NCI-H524 (cell line): ENCODE measurements around the gene ANKRD23.
"Not testable (repeated sequence)": the region's sequence is repeated elsewhere in the genome, so short reads cannot be mapped to it uniquely, and the experiment has no call there.

Source experiments
- DNase-seq, 2 experiments: peaks; one replicate each; lab custom pipeline; 2025; lab: John Stamatoyannopoulos, UW

Gene ANKRD23

GRCh38 chr2:96863575-96864342 lies 19.9 kb upstream of the ANKRD23 start:
- DNase-seq, result no peak

- not testable (repeated sequence) for DNase-seq
These were observed 19.2 kb upstream of the ANKRD23 start for GRCh38 chr2:96863056-96863455.

- no peak for DNase-seq
These were observed 17.3 kb upstream of the ANKRD23 start for GRCh38 chr2:96861074-96861473.

- DNase-seq, result no peak
These were observed 16.5 kb upstream of the ANKRD23 start for GRCh38 chr2:96860065-96861029.

GRCh38 chr2:96859681-96860064 lies 15.9 kb upstream of the ANKRD23 start:
- no peak for DNase-seq

GRCh38 chr2:96859099-96859649 lies 15.4 kb upstream of the ANKRD23 start:
- DNase-seq, result peak in 1 of 2 experiments; percentile 36

GRCh38 chr2:96857667-96858372 lies 14.0 kb upstream of the ANKRD23 start, which contains the start of gene ANKRD39:
TSS of gene ANKRD39 (minus strand) at chr2:96858016. CDS start at chr2:96857987, 29 bp downstream.
- peak; percentile 92 to 96 for DNase-seq

GRCh38 chr2:96856776-96857666 lies 13.2 kb upstream of the ANKRD23 start:
- peak in 1 of 2 experiments; percentile 43 for DNase-seq

- DNase-seq, result no peak
These were observed 9.5 kb upstream of the ANKRD23 start for GRCh38 chr2:96853321-96853720.

- DNase-seq, result no peak
These were observed 8.8 kb upstream of the ANKRD23 start for GRCh38 chr2:96852667-96853066.

- no peak for DNase-seq
These were observed 4.4 kb upstream of the ANKRD23 start for GRCh38 chr2:96848264-96848663.

GRCh38 chr2:96847586-96847985 lies 3.8 kb upstream of the ANKRD23 start:
- DNase-seq, result no peak

GRCh38 chr2:96846825-96847224 lies 3.0 kb upstream of the ANKRD23 start:
- no peak for DNase-seq

- DNase-seq, result no peak
These were observed 586 bp upstream of the ANKRD23 start for GRCh38 chr2:96844405-96844808.

- no peak for DNase-seq
These were observed 1.2 kb downstream of the ANKRD23 start for GRCh38 chr2:96842600-96842999.

- DNase-seq, result no peak
These were observed 1.9 kb downstream of the ANKRD23 start for GRCh38 chr2:96841701-96842495.

GRCh38 chr2:96839875-96840850 lies 3.7 kb downstream of the ANKRD23 start:
- peak in 1 of 2 experiments; percentile 29 for DNase-seq

- no peak for DNase-seq
These were observed 4.4 kb downstream of the ANKRD23 start for GRCh38 chr2:96839293-96839874.
